ENCODE results near the gene SPATA13.

The SPATA13 gene

GRCh38 chr13:24127116-24127631 is 33.3 kb upstream of the SPATA13 start:
- WGBS, 2 experiments: 49 to 62% methylated on average over 2 of the region's 2 CpGs
- Histone ChIP-seq H3K27me3 (ENCODE audit: control insufficient read depth, insufficient read depth, low read length, poor library complexity, severe bottlenecking) (no peaks in the 10 kb centered on the region), H3K4me1 (ENCODE audit: control insufficient read depth, insufficient read depth, low read length) (peaks cover 9% of the 10 kb centered on the region), H3K9me3 (ENCODE audit: control insufficient read depth, low read length) (no peaks in the 10 kb centered on the region), H3K36me3 (ENCODE audit: control insufficient read depth, insufficient read depth, low read length) (no peaks in the 10 kb centered on the region), H3K27ac (ENCODE audit: insufficient read depth, low read depth, low read length, poor library complexity, severe bottlenecking) (no peak overlapping the region), H3K4me3 (ENCODE audit: insufficient read depth, low read depth, low read length) (no peak overlapping the region)

- H3K4me3 ChIP-seq (ENCODE audit: insufficient read depth, low read depth, low read length): no peak overlapping the region
- H3K27ac ChIP-seq (ENCODE audit: insufficient read depth, low read depth, low read length, poor library complexity, severe bottlenecking): no peak overlapping the region
- no peaks in the 10 kb centered on the region for H3K9me3 ChIP-seq (ENCODE audit: control insufficient read depth, low read length)
- 92 to 96% methylated on average over 5 of the region's 5 CpGs for WGBS, 2 experiments
- H3K4me1 ChIP-seq (ENCODE audit: control insufficient read depth, insufficient read depth, low read length): peaks cover 9% of the 10 kb centered on the region
- H3K27me3 ChIP-seq (ENCODE audit: control insufficient read depth, insufficient read depth, low read length, poor library complexity, severe bottlenecking): no peaks in the 10 kb centered on the region
- no peaks in the 10 kb centered on the region for H3K36me3 ChIP-seq (ENCODE audit: control insufficient read depth, insufficient read depth, low read length)
These were observed 32.4 kb upstream of the SPATA13 start for GRCh38 chr13:24128112-24128511.

DNA sequence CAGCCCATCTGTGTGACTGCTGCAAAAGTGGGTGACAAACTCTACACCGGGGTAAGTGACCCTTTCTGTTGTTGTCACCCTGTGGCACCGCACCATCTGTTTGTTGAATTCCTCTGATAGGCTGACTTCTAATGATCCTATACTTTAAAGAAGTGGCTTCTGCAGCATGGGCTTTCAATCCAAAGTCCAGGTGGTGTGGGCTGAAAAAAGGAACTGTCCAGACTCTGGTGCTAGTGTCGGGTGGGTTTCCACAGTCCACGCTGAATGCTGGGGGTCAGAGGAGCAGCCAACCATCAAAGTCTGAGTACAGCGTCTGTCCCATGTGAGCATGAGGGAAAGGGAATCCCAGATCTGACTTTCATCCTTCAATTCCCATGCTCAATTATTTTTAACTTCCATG is 31.6 kb upstream of the SPATA13 start:
- no peaks in the 10 kb centered on the region for H3K27me3 ChIP-seq (ENCODE audit: control insufficient read depth, insufficient read depth, low read length, poor library complexity, severe bottlenecking)
- no peak overlapping the region for H3K27ac ChIP-seq (ENCODE audit: insufficient read depth, low read depth, low read length, poor library complexity, severe bottlenecking)
- H3K9me3 ChIP-seq (ENCODE audit: control insufficient read depth, low read length): no peaks in the 10 kb centered on the region
- H3K4me1 ChIP-seq (ENCODE audit: control insufficient read depth, insufficient read depth, low read length): peaks cover 9% of the 10 kb centered on the region
- H3K4me3 ChIP-seq (ENCODE audit: insufficient read depth, low read depth, low read length): no peak overlapping the region
- no peaks in the 10 kb centered on the region for H3K36me3 ChIP-seq (ENCODE audit: control insufficient read depth, insufficient read depth, low read length)
- WGBS, 2 experiments: 93 to 97% methylated on average over 5 of the region's 5 CpGs

DNA sequence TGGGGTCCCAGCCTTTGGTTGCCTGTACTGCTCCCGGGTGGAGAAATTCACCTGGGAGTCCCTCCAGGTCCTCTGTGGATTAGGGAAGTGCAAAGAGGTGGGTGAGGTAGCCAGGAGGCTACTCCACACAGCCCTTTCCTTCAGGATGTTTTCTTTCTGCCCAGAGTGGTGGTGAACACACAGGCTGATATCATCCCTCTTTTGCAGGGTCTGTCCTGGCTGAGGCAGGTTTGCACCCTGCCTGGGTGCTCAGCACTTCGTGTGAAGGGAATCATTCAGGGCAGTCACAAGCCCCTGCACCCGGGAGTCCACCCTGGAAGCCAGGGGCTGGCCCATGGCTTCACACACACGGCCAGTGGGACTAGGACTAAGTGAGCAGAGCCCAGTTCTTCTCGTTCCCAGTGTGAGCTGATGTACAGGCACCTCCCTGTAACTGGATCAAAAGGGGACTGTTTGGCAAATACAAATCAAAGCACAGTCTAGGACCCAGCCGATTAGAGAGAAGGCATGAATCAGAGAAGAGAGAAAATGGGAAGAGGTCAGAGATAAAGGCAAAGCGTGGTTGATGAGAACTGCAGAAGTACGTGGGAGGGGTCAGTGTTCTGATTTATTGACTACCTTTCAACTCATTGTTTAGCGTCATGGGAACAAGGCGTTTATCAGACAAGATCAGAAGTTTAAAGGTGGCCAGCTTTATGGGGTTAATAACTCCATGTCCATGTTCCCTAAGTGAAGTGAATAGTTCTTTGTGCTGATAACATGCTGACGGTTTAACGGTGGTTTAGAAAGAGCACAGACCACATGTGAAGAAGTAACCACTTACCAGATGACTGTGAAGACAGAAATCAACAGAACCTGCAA is 30.4 kb upstream of the SPATA13 start:
- Histone ChIP-seq H3K27ac (ENCODE audit: insufficient read depth, low read depth, low read length, poor library complexity, severe bottlenecking) (no peak overlapping the region), H3K4me1 (ENCODE audit: control insufficient read depth, insufficient read depth, low read length) (peaks cover 4% of the 10 kb centered on the region), H3K9me3 (ENCODE audit: control insufficient read depth, low read length) (no peaks in the 10 kb centered on the region), H3K4me3 (ENCODE audit: insufficient read depth, low read depth, low read length) (no peak overlapping the region), H3K27me3 (ENCODE audit: control insufficient read depth, insufficient read depth, low read length, poor library complexity, severe bottlenecking) (no peaks in the 10 kb centered on the region), H3K36me3 (ENCODE audit: control insufficient read depth, insufficient read depth, low read length) (no peaks in the 10 kb centered on the region)
- 80 to 81% methylated on average over 12 of the region's 12 CpGs for WGBS, 2 experiments

DNA sequence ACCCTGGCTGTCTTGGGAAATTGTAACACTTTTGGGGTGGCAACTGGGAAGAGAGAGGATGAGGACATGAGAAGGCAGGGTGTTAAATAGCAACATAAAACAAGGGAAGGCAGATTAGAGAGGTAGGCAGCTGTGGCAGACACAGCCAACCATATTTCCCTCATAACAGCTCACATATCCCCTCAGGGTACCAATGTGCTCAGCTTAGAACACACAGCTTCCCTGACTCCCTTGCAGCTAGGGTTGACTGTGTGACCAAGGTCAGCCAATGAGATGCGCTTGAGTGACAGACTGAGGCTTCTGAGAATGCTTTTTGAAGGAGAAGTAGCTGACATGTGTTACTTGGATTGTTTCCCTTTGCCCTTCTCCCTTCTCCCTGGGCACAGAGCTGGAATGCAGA is 28.8 kb upstream of the SPATA13 start:
- Histone ChIP-seq H3K9me3 (ENCODE audit: control insufficient read depth, low read length) (no peaks in the 10 kb centered on the region), H3K36me3 (ENCODE audit: control insufficient read depth, insufficient read depth, low read length) (no peaks in the 10 kb centered on the region), H3K4me1 (ENCODE audit: control insufficient read depth, insufficient read depth, low read length) (peaks cover 4% of the 10 kb centered on the region), H3K27ac (ENCODE audit: insufficient read depth, low read depth, low read length, poor library complexity, severe bottlenecking) (no peak overlapping the region), H3K4me3 (ENCODE audit: insufficient read depth, low read depth, low read length) (no peak overlapping the region), H3K27me3 (ENCODE audit: control insufficient read depth, insufficient read depth, low read length, poor library complexity, severe bottlenecking) (no peaks in the 10 kb centered on the region)
- whole genome bisulfite sequencing, 2 experiments: 96 to 100% methylated on average over 1 of the region's 1 CpG

DNA sequence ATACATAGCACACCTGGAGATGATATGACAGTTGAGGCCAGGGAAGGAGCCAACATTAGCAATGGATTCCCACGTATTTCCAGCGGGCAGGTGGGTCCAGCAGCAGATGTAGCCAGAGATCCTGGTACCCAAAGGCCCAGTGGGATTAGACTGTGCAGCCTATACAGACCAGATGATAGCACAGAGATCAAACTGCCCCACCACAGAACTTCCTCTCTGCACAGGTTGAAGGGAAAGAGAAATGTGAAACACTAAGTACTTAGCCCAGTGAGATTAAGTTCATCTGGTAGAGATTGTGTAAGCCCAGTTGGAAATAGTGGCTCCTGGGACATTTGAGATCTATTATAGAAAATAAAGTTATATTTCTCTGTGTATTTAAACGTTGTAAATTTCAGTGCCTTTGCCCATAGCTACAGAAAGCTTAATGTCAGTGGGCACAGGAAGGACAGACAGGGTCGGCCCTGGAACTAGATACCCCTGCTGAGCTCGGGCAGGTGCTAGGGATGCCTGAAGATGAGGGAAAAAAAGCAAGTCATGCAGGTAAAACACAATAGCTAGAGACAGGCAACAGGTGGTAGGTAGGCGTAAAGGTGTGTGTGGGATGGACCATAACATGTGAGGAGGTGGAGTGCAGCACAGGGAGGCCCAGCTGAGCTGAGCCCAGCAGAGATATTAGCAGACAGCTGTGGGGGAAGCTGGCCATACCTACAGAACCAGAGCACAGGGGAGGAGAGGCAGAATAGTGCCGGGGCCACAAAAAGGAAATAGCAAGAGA is 27.3 kb upstream of the SPATA13 start:
- Histone ChIP-seq H3K4me1 (ENCODE audit: control insufficient read depth, insufficient read depth, low read length) (peaks cover 4% of the 10 kb centered on the region), H3K27me3 (ENCODE audit: control insufficient read depth, insufficient read depth, low read length, poor library complexity, severe bottlenecking) (no peaks in the 10 kb centered on the region), H3K36me3 (ENCODE audit: control insufficient read depth, insufficient read depth, low read length) (no peaks in the 10 kb centered on the region), H3K9me3 (ENCODE audit: control insufficient read depth, low read length) (no peaks in the 10 kb centered on the region), H3K27ac (ENCODE audit: insufficient read depth, low read depth, low read length, poor library complexity, severe bottlenecking) (no peak overlapping the region), H3K4me3 (ENCODE audit: insufficient read depth, low read depth, low read length) (no peak overlapping the region)
- 90 to 91% methylated on average over 7 of the region's 7 CpGs for WGBS, 2 experiments

GRCh38 chr13:24134231-24134630 is 26.3 kb upstream of the SPATA13 start:
- Histone ChIP-seq H3K4me3 (ENCODE audit: insufficient read depth, low read depth, low read length) (no peak overlapping the region), H3K9me3 (ENCODE audit: control insufficient read depth, low read length) (no peaks in the 10 kb centered on the region), H3K27me3 (ENCODE audit: control insufficient read depth, insufficient read depth, low read length, poor library complexity, severe bottlenecking) (no peaks in the 10 kb centered on the region), H3K4me1 (ENCODE audit: control insufficient read depth, insufficient read depth, low read length) (peaks cover 4% of the 10 kb centered on the region), H3K27ac (ENCODE audit: insufficient read depth, low read depth, low read length, poor library complexity, severe bottlenecking) (no peak overlapping the region), H3K36me3 (ENCODE audit: control insufficient read depth, insufficient read depth, low read length) (no peaks in the 10 kb centered on the region)
- 82 to 85% methylated on average over 7 of the region's 7 CpGs for WGBS, 2 experiments

DNA sequence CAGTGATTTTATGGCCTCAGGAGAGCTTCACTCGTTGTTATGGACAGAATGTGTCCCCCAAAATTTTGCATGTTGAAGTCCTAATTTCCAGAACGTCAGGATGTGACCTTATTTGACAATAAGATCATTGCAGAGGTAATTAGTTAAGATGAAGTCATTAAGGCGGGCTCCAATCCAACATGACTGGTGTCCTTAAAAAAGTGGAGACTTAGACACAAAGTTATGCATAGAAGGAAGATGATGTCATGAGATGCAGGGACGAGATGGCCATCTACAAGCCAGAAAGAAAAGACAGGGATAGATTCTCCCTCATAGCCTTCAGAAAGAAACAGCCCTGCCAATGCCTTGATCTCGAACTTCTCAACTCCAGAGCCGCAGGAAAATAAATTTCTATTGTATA is 25.8 kb upstream of the SPATA13 start:
- H3K4me1 ChIP-seq (ENCODE audit: control insufficient read depth, insufficient read depth, low read length): peaks cover 4% of the 10 kb centered on the region
- no peak overlapping the region for H3K4me3 ChIP-seq (ENCODE audit: insufficient read depth, low read depth, low read length)
- WGBS, 2 experiments: 92 to 93% methylated on average over 6 of the region's 6 CpGs
- H3K36me3 ChIP-seq (ENCODE audit: control insufficient read depth, insufficient read depth, low read length): no peaks in the 10 kb centered on the region
- H3K27ac ChIP-seq (ENCODE audit: insufficient read depth, low read depth, low read length, poor library complexity, severe bottlenecking): no peak overlapping the region
- no peaks in the 10 kb centered on the region for H3K27me3 ChIP-seq (ENCODE audit: control insufficient read depth, insufficient read depth, low read length, poor library complexity, severe bottlenecking)
- no peaks in the 10 kb centered on the region for H3K9me3 ChIP-seq (ENCODE audit: control insufficient read depth, low read length)

DNA sequence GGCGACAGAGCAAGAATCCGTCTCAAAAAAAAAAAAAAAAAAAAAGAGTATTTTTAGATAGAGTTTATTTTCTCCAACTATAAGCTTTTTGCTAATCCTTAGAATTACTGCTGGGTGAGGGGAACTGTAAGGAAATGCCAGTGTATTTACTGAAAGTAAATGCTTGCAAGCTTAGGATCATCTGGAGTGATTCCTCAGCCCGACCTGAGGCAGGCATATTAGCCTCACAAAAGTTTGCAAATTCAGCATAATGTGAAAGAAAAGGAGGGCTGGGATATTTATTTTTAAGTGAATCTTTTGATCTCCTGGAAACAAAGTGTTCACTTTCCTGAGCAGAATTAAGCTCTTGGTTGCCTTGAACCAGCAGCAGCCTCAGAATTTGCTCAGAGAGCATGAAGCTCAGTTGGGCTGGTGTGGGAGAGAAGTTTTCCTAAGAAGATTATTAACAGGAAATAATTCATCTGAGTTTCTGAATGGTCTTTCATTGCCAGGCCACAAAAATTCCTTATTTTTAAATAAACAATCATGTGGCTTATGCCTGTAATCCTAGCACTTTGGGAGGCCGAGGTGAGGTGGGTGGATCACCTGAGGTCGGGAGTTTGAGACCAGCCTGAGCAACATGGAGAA is 24.7 kb upstream of the SPATA13 start:
- Histone ChIP-seq H3K27ac (ENCODE audit: insufficient read depth, low read depth, low read length, poor library complexity, severe bottlenecking) (no peak overlapping the region), H3K4me3 (ENCODE audit: insufficient read depth, low read depth, low read length) (no peak overlapping the region), H3K27me3 (ENCODE audit: control insufficient read depth, insufficient read depth, low read length, poor library complexity, severe bottlenecking) (no peaks in the 10 kb centered on the region), H3K9me3 (ENCODE audit: control insufficient read depth, low read length) (no peaks in the 10 kb centered on the region), H3K4me1 (ENCODE audit: control insufficient read depth, insufficient read depth, low read length) (peaks cover 4% of the 10 kb centered on the region), H3K36me3 (ENCODE audit: control insufficient read depth, insufficient read depth, low read length) (no peaks in the 10 kb centered on the region)
- 66 to 86% methylated on average over 3 to 5 of the region's 5 CpGs for WGBS, 2 experiments

- Histone ChIP-seq H3K27ac (ENCODE audit: insufficient read depth, low read depth, low read length, poor library complexity, severe bottlenecking) (no peak overlapping the region), H3K27me3 (ENCODE audit: control insufficient read depth, insufficient read depth, low read length, poor library complexity, severe bottlenecking) (no peaks in the 10 kb centered on the region), H3K9me3 (ENCODE audit: control insufficient read depth, low read length) (no peaks in the 10 kb centered on the region), H3K4me1 (ENCODE audit: control insufficient read depth, insufficient read depth, low read length) (peaks cover 4% of the 10 kb centered on the region), H3K36me3 (ENCODE audit: control insufficient read depth, insufficient read depth, low read length) (no peaks in the 10 kb centered on the region), H3K4me3 (ENCODE audit: insufficient read depth, low read depth, low read length) (no peak overlapping the region)
- 91 to 95% methylated on average over 5 of the region's 5 CpGs for WGBS, 2 experiments
These were observed 21.6 kb upstream of the SPATA13 start for GRCh38 chr13:24138911-24139310.

Data from ectodermal cell (in vitro differentiated cells).